NCI-H2227 treated with DMSO at 0.1 percent for 48 hours (cell line): ENCODE measurements around the gene ZNF75A.
"Not testable (repeated sequence)": the region's sequence is repeated elsewhere in the genome, so short reads cannot be mapped to it uniquely, and the experiment has no call there.

Source experiments
- DNase-seq: peaks from one replicate; lab custom pipeline; 2025; lab: John Stamatoyannopoulos, UW

The ZNF75A gene

DNA sequence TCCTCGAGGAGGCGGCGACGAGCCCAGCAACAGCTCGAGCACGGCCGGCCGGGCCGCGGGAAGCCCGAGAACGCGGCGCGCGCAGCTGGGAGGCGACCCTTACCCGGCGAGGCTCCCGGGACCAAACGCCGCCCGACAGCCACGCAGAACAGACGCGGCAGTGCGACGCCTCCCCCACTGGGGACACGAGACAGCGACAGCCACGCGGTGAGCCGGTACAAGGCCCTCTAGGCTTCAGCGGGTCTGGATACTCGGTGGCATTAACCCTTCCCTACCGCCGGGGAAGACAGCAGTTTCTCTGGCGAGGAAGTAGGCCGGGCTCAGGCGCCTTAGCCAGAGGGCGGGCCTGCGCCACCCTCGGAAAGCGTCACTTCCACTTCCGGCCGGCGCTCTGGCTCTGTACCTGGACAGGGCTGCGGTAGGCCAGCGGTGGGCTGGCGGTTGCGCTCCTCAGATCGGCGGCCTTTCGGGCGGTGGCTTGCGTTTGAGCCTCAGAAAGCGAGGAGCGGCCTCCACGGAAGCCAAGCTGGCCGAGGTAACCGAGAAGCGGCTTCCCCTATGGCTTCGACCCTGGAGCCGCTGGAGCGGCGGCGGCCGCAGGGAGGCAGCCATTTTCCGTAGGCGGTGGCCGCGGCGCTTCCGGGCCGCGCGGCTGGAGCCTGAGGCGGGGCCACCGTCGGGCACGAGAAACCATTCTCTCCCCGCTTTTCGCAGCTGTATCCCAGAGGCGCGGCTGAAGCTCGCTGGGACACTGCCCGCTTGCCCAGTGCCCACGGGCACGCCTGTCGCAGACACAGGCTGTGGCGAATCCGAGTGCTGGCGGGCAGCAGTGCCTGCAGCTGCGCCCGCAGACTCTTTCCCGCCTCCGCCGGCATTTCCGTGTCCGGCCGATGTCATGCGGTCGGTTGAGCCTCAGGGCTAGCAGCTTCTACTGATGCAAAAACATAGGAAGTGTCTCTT lies at the start of gene ZNF75A, which contains the start of gene TIGD7:
TSS of gene ZNF75A (plus strand) at position 389 of the 960 bp plus-strand sequence. CDS start 2,932 bp downstream, outside the sequence.
TSS of gene TIGD7 (minus strand) at position 322 of the 960 bp plus-strand sequence. CDS start 4,816 bp downstream, outside the sequence.
- DNase-seq = peak; percentile 89

GRCh38 chr16:3256146-3256865 lies 49.0 kb upstream of the ZNF75A start, which contains the start of gene MEFV:
Gene MEFV (minus strand): TSS chr16:3256633. CDS start chr16:3256587, 46 bp downstream.
- no peak for DNase-seq

- DNase-seq = no peak
These were observed 48.3 kb upstream of the ZNF75A start for GRCh38 chr16:3256866-3257465.

DNA sequence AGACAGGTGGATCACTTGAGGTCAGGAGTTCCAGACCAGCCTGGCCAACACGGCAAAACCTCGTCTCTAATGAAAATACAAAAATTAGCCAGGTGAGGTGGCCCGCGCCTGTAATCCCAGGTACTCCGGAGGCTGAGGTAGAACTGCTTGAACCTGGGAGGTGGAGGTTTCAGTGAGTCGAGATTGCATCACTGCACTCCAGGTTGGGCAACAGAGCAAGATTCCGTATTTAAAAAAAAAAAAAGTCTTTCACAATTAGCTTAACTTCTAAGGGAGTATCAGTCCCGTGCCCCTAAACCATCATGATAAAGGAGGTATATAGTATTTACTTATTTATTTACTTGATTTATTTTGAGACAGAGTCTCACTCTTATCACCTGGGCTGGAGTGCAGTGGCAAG lies 45.5 kb upstream of the ZNF75A start:
- no peak for DNase-seq

GRCh38 chr16:3262517-3262916 lies 42.8 kb upstream of the ZNF75A start:
- DNase-seq = no peak

GRCh38 chr16:3264137-3265036 lies 40.9 kb upstream of the ZNF75A start:
- peak; percentile 98 for DNase-seq

DNA sequence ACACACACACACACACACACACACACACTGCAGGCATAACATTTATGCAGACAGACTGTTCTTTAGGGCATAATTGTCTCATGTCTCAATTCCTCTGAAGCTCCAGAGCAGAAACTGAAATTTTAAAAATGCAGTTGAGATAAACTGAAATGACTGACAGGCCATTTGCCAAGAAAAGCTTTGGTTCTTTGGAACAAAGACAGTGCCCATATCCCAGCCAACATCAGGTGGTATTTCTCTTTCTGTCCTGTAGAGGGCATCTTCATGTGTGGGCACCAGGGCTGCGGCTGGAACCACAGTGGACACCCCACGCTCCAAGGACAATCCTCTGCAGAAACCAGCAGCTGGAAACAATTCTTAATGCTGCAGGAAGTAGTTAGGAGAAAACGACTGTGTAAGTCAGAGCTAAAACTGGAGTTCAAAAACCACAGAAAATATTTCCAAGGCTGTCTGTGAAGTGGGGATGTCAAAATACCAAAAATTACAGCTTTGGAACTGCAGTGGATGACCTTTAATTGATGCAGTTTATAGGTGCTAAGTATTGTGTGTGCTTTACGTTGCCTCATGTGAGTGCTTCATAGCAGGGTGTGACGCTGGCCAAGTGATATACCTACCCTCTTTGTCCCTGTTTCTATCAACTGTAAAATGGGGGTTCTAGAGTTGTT lies 38.3 kb upstream of the ZNF75A start:
- peak; percentile 17 for DNase-seq

GRCh38 chr16:3268294-3268693 lies 37.0 kb upstream of the ZNF75A start:
- no peak for DNase-seq

GRCh38 chr16:3270718-3271117 lies 34.6 kb upstream of the ZNF75A start:
- not testable (repeated sequence) for DNase-seq

DNA sequence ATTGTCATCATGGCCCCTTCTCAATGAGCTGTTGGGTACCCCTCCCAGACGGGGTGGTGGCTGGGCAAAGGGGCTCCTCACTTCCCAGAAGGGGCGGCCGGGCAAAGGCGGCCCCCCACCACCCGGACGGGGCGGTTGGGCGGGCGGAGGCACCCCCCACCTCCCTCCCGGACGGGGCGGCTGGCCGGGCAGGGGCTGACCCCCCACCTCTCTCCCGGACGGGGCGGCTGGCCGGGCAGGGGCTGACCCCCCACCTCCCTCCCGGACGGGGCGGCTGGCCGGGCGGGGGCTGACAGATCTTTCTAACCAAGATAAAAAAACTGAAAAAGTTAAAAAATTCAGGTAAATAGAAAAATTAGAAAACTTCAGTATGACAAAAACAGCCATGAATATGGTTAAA lies 34.0 kb upstream of the ZNF75A start:
- not testable (repeated sequence) for DNase-seq

- peak; percentile 67 for DNase-seq
These were observed 30.8 kb upstream of the ZNF75A start for GRCh38 chr16:3274490-3274889.

- no peak for DNase-seq
These were observed 30.4 kb upstream of the ZNF75A start for GRCh38 chr16:3274947-3275346.

DNA sequence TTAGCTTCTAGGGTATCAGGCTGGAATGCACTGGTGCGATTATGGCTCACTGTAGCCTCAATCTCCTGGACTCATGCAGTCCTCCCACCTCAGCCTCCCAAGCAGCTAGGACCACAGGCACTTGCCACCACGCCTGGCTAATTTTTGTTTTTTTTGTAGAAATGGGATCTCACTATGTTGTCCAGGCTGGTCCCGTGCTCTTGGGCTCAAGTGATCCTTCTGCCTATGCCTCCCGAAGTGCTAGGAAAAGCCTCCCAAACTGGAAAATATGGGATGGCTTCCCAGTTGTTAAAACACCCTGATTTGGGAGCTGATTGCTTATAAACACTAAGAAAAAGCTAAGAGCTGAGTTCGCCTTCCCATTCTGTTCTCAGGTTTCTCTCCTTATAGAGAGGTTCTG lies 28.6 kb upstream of the ZNF75A start:
- DNase-seq = no peak

- DNase-seq = no peak
These were observed 24.0 kb upstream of the ZNF75A start for GRCh38 chr16:3281222-3281820.

DNA sequence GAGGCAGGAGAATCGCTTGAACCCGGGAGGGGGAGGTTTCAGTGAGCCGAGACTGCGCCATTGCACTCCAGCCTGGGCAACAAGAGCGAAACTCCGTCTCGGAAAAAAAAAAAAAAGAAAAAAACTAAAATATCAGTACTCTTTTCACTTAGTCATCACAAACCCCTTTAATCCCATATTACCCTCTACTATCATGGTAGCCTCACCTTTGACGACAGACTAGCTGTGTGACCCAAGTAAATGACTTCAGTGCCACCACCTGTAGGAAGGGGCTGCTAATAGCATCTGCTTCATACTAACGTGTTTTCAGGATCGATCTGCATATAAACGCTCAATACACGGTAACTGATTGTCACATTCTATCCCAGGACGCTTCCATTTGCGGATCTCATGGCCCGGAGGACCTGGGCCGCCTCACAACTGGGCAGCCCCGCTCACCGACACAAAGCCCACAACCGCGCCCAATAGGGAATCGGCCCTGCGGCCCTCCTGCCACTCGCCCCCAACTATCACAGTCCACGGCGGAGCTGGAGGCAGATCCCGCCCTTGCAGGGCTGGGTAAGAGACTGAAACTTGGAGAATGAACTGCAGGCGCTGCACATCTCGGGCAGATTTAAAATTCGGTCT lies 23.1 kb upstream of the ZNF75A start:
- peak; percentile 95 for DNase-seq

DNA sequence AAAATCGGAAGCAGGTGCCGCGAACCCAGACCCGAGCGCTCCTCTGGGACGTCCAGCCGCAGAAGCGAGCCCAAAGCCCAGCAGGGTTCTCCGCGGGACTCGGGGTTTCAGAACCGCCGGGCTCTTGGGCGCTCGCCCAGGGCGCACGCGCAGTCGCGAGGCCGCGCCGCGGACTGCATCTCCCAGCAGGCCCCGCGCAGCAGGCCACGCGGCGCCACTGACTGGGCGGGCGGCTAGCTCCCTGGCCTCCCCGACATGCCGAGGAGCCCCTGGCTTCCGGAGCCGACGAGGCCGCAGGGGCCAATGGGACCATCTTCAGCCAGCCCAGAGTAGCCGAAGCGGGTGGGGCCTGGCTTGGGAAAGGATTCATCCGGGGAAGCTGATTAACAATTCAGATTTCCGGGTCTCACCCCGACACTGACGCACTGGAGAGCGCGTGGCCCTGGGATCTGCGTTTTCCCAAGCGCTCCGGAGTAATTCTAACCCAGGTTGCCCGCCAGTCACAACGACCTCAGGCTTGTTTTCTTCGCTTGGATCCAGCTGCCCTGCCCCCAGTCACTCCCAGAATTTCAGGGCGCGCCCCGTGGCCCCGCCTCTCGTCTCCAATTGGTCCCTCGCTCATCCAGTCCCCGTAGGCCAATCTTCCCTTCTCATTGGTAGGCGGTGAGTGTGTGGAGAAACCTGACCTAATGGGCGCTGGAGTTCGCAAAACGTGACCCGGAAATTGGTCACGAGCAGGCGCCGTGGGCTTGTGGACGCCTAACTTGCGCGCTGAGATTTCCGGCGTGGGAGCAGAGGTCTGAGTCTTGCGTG lies 22.4 kb upstream of the ZNF75A start, which contains the start of gene ZNF263:
TSS of gene ZNF263 (plus strand) at position 762 of the 813 bp plus-strand sequence. CDS start 328 bp downstream, outside the sequence.
- peak; percentile 98 for DNase-seq

DNA sequence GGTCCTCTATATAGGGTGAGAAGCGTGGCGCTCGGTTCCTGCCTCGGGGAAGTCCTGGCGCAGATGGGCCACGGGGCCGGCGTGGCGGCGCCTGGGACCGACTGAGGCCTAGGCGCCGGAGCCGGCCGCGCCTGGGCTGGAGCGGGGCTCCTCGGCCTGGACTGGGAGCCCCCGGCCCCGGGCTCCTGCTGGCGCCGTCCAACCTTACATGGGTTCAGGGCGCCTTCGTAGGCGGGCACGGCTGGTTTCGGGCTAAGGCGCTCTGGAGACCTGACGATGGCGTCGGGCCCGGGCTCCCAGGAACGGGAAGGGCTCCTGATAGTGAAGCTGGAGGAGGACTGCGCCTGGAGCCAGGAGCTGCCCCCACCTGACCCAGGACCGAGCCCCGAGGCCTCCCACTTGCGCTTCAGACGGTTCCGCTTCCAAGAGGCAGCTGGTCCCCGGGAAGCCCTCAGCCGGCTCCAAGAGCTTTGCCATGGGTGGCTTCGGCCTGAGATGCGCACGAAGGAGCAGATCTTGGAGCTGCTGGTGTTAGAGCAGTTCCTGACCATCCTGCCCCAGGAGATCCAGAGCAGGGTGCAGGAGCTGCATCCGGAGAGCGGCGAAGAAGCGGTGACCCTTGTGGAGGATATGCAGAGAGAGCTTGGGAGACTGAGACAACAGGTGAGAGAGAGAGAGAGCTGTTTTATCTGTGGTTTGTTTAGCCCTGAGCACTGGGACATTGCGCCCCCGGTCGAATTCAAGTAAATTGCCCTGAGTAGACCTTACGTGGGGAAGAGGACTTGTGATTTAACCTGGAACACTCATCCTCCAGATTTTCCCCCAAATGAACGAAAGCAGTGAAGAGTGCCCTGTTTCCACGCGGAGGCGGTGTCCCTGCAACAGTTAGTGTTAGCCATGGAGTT lies 21.5 kb upstream of the ZNF75A start:
- no peak for DNase-seq

DNA sequence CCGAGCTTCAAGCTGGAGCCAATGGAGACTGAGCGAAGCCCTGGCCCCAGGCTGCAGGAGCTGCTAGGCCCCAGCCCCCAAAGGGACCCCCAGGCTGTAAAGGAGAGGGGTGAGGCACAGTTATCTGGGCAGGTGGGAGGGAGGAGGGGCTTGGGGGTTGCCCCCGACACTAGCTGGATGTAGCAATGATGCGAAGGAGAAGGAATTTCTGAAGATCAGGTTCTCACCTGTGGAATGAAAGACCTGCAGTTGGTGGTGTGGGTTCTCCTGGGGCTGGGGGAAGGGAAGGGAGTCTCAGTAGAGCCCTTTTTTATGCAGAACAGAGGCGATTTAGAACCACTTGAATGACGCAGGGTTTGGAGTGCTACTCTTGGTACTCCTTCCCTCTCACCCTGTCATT lies 20.2 kb upstream of the ZNF75A start:
- no peak for DNase-seq
